ENCODE data around the gene WWC1. TPM values are rescaled to one million over a fixed set of nuclear protein-coding genes. Genes with fewer than 3 reads are reported as not detected.

Gene WWC1
- total RNA-seq, 1 experiment from 2014 or later = 13.2 TPM

GRCh38 chr5:168292786-168293696 is 1.6 kb downstream of the WWC1 start:
- peaks cover 49% of the 10 kb centered on the region for H3K4me1 ChIP-seq (replicated peaks)
- peak overlapping the region; percentile 93 for H3K4me3 ChIP-seq
- H3K27ac ChIP-seq = no peak overlapping the region
- H3K36me3 ChIP-seq = peaks cover 3% of the 10 kb centered on the region; the same call in 1 of the 2 replicates
- DNase-seq (ENCODE audit: low read depth in 1 of 2, low spot score in 2 of 2) = no peak
- H3K9me3 ChIP-seq (replicated peaks) = no peaks in the 10 kb centered on the region; the same call in 1 of the 2 replicates
- no peaks in the 10 kb centered on the region for H3K27me3 ChIP-seq (replicated peaks)

GRCh38 chr5:168295574-168296201 is 4.2 kb downstream of the WWC1 start:
- DNase-seq (ENCODE audit: low read depth in 1 of 2, low spot score in 2 of 2) = peak; percentile 77 to 85
- Histone ChIP-seq H3K4me1 (replicated peaks) (peaks cover 33% of the 10 kb centered on the region), H3K27ac (no peak overlapping the region), H3K4me3 (no peak overlapping the region), H3K36me3 (peaks cover 3% of the 10 kb centered on the region; the same call in 1 of the 2 replicates), H3K9me3 (replicated peaks) (no peaks in the 10 kb centered on the region; the same call in 1 of the 2 replicates), H3K27me3 (replicated peaks) (no peaks in the 10 kb centered on the region)

DNA sequence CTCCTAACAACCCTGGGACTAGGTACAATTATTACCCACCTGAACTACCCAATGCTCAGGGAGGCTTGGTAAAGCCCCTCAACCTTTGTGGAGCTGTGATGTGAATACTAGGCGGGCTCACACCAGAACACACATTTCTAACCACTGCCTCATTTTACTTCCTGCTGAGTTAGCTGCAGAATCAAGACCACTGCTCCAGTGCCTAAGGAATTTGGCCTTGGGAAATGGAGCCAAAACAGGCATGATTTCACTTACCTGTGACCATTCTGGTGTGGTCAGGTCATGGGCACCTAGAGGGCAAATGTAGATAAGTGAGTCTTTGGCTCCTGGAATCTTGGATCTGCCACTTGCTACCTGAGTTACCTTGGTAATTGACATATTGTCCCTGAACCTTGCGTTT is 5.2 kb downstream of the WWC1 start:
- no peaks in the 10 kb centered on the region for H3K36me3 ChIP-seq
- no peak for DNase-seq (ENCODE audit: low read depth in 1 of 2, low spot score in 2 of 2)
- no peak overlapping the region for H3K4me3 ChIP-seq
- H3K9me3 ChIP-seq (replicated peaks) = no peaks in the 10 kb centered on the region
- peaks cover 24% of the 10 kb centered on the region for H3K4me1 ChIP-seq (replicated peaks)
- no peak overlapping the region for H3K27ac ChIP-seq
- H3K27me3 ChIP-seq (replicated peaks) = no peaks in the 10 kb centered on the region

DNA sequence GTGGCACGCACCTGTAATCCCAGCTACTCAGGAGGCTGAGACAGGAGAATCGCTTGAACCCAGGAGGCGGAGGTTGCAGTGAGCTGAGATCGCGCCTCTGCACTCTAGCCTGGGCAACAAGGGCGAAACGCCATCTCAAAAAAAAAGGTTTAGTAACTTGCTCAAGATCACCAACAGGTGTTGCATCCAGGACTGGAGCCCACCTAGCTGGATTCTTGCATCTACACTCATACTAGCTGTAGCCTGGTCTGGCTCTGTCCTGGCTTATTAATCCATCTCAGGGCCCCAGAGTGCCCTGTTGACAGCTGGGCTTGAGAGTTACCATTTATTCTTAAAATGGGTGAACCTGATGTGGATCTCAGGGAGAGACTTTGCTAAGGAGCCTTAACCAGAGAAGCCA is 7.5 kb downstream of the WWC1 start:
- DNase-seq (ENCODE audit: low read depth in 1 of 2, low spot score in 2 of 2) = no peak
- H3K27me3 ChIP-seq (replicated peaks) = no peaks in the 10 kb centered on the region
- 0 out of 2 replicates have a peak, but pooled peaks cover 3% of the 10 kb centered on the region for H3K9me3 ChIP-seq (replicated peaks)
- peaks cover 35% of the 10 kb centered on the region for H3K4me1 ChIP-seq (replicated peaks)
- H3K27ac ChIP-seq = no peak overlapping the region
- H3K36me3 ChIP-seq = 0 out of 2 replicates have a peak, but pooled peaks cover 3% of the 10 kb centered on the region
- no peak overlapping the region for H3K4me3 ChIP-seq

- Histone ChIP-seq H3K27me3 (replicated peaks) (no peaks in the 10 kb centered on the region), H3K9me3 (replicated peaks) (0 out of 2 replicates have a peak, but pooled peaks cover 3% of the 10 kb centered on the region), H3K36me3 (0 out of 2 replicates have a peak, but pooled peaks cover 3% of the 10 kb centered on the region), H3K27ac (no peak overlapping the region), H3K4me3 (no peak overlapping the region), H3K4me1 (replicated peaks) (peaks cover 35% of the 10 kb centered on the region)
- DNase-seq (ENCODE audit: low read depth in 1 of 2, low spot score in 2 of 2) = no peak
These were observed 7.9 kb downstream of the WWC1 start for GRCh38 chr5:168299372-168299771.

DNA sequence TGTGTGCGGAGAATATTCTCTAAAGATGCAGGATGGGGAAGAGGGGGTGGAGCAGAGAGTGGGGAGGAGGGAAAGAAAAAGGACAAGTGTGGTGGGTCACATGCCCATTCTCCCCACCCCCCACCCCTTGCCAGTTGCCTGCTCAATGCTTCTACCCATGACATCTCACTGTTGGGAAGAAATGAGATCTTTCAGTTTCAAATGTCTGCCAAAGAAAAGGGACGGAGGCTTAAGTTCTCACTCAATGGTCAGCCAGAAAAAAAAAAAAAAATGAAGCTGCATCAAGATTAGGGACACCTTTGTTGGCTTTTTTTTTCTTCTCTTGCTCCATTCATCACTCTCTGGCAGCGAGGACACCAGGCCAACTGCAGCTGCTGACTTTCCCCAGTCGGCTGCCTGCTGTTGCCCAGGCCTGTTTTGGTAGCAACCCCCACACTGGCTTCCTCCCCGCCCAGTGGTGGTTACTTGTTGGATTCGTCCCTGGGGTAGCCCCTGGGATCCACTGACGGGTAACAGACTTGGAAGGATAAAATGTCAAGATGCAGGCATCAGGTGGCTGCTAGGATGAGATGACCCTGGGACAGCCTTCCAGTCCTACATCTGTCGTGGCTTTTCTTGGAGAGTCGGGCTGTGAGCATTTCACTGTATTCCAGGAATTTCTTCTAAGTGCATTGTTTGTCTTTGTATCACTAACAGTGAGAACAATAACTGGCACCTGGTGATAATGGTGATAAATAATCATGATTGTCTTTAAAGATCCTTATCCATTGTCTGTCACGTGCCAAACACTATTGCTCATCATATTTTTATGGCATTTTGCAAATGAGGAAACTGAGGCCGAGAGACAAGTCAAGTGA is 9.1 kb downstream of the WWC1 start:
- H3K9me3 ChIP-seq (replicated peaks) = 0 out of 2 replicates have a peak, but pooled peaks cover 3% of the 10 kb centered on the region
- H3K4me1 ChIP-seq (replicated peaks) = peaks cover 25% of the 10 kb centered on the region
- 0 out of 2 replicates have a peak, but pooled peaks cover 3% of the 10 kb centered on the region for H3K36me3 ChIP-seq
- no peaks in the 10 kb centered on the region for H3K27me3 ChIP-seq (replicated peaks)
- no peak overlapping the region for H3K4me3 ChIP-seq
- no peak for DNase-seq (ENCODE audit: low read depth in 1 of 2, low spot score in 2 of 2)
- H3K27ac ChIP-seq = no peak overlapping the region

DNA sequence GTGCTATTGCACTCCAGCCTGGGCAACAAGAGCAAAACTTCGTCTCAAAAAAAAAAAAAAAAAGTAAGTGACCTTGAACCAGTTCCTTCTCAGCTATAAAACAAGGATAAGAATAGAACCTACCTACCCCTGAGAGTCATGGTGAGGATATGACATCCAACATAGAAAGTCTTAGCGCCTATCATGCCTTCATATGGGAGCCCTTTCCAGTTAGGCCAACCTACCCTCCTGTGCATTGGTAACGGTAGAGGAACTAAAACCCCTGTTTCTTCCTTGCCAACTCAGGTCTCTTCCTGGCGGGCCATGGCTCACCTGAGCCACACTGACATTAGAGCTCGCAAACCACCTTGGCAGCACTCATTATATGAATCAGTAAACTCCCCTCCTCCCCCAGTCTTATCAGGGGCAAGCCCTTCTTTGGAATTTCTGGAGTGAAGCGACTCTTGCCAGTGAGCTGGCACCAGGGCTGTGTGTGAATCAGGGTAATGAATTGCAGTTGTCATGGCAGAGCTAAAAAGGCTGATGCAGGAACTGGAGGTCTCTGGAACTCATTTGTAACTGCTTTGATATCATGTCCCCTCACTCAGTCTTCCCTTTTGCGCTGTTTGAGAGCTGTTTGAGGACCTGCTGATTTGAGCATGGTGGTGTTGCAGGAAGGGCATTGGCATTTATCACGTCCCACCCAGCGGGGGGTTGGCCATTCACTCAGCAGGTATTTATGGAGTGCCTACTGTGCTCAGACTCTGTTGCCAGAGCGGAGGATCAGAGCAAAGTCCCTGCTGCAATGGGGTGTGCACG is 10.3 kb downstream of the WWC1 start:
- 0 out of 2 replicates have a peak, but pooled peaks cover 3% of the 10 kb centered on the region for H3K36me3 ChIP-seq
- no peaks in the 10 kb centered on the region for H3K27me3 ChIP-seq (replicated peaks)
- H3K9me3 ChIP-seq (replicated peaks) = 0 out of 2 replicates have a peak, but pooled peaks cover 3% of the 10 kb centered on the region
- no peak overlapping the region for H3K4me3 ChIP-seq
- H3K27ac ChIP-seq = no peak overlapping the region
- no peak for DNase-seq (ENCODE audit: low read depth in 1 of 2, low spot score in 2 of 2)
- peaks cover 19% of the 10 kb centered on the region for H3K4me1 ChIP-seq (replicated peaks)

- Histone ChIP-seq H3K27me3 (replicated peaks) (no peaks in the 10 kb centered on the region), H3K4me1 (replicated peaks) (peaks cover 19% of the 10 kb centered on the region), H3K36me3 (0 out of 2 replicates have a peak, but pooled peaks cover 3% of the 10 kb centered on the region), H3K27ac (no peak overlapping the region), H3K9me3 (replicated peaks) (0 out of 2 replicates have a peak, but pooled peaks cover 3% of the 10 kb centered on the region), H3K4me3 (no peak overlapping the region)
- DNase-seq (ENCODE audit: low read depth in 1 of 2, low spot score in 2 of 2) = no peak
These were observed 11.3 kb downstream of the WWC1 start for GRCh38 chr5:168302785-168303184.

GRCh38 chr5:168303393-168304025 is 12.1 kb downstream of the WWC1 start:
- H3K9me3 ChIP-seq (replicated peaks) = 0 out of 2 replicates have a peak, but pooled peaks cover 3% of the 10 kb centered on the region
- 0 out of 2 replicates have a peak, but pooled peaks cover 3% of the 10 kb centered on the region for H3K36me3 ChIP-seq
- H3K4me3 ChIP-seq = no peak overlapping the region
- peaks cover 19% of the 10 kb centered on the region for H3K4me1 ChIP-seq (replicated peaks)
- H3K27me3 ChIP-seq (replicated peaks) = no peaks in the 10 kb centered on the region
- H3K27ac ChIP-seq = no peak overlapping the region
- no peak for DNase-seq (ENCODE audit: low read depth in 1 of 2, low spot score in 2 of 2)

DNA sequence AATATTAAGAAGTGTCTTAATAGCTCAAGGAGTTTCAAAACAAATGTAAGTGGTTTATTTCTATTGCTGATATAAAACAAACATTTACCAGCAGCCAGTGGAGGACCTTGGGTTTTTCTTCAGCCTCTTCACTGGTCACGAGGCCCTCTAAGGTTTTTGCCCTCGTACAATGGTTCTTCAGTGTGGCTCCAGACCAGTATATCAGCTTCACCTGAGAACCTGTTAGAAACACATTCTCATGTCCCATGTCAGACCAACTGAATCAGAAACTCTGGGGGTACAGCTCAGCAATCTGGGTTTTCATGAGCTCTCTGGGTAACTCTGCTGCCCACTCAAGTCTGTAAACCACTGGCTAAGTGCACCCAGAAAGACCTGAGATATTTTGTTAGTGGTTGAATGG is 12.9 kb downstream of the WWC1 start:
- H3K4me1 ChIP-seq (replicated peaks) = peaks cover 19% of the 10 kb centered on the region
- H3K27ac ChIP-seq = no peak overlapping the region
- no peaks in the 10 kb centered on the region for H3K27me3 ChIP-seq (replicated peaks)
- 0 out of 2 replicates have a peak, but pooled peaks cover 3% of the 10 kb centered on the region for H3K9me3 ChIP-seq (replicated peaks)
- H3K4me3 ChIP-seq = no peak overlapping the region
- no peak for DNase-seq (ENCODE audit: low read depth in 1 of 2, low spot score in 2 of 2)
- H3K36me3 ChIP-seq = 0 out of 2 replicates have a peak, but pooled peaks cover 3% of the 10 kb centered on the region

- no peak for DNase-seq (ENCODE audit: low read depth in 1 of 2, low spot score in 2 of 2)
- Histone ChIP-seq H3K4me3 (no peak overlapping the region), H3K9me3 (replicated peaks) (0 out of 2 replicates have a peak, but pooled peaks cover 3% of the 10 kb centered on the region), H3K4me1 (replicated peaks) (peaks cover 19% of the 10 kb centered on the region), H3K27ac (no peak overlapping the region), H3K27me3 (replicated peaks) (no peaks in the 10 kb centered on the region), H3K36me3 (0 out of 2 replicates have a peak, but pooled peaks cover 3% of the 10 kb centered on the region)
These were observed 13.8 kb downstream of the WWC1 start for GRCh38 chr5:168305281-168305680.

GRCh38 chr5:168307022-168307421 is 15.6 kb downstream of the WWC1 start:
- no peak overlapping the region for H3K27ac ChIP-seq
- 0 out of 2 replicates have a peak, but pooled peaks cover 3% of the 10 kb centered on the region for H3K36me3 ChIP-seq
- no peak overlapping the region for H3K4me3 ChIP-seq
- H3K27me3 ChIP-seq (replicated peaks) = no peaks in the 10 kb centered on the region
- DNase-seq (ENCODE audit: low read depth in 1 of 2, low spot score in 2 of 2) = no peak
- peaks cover 16% of the 10 kb centered on the region for H3K4me1 ChIP-seq (replicated peaks)
- 0 out of 2 replicates have a peak, but pooled peaks cover 3% of the 10 kb centered on the region for H3K9me3 ChIP-seq (replicated peaks)
